ENCODE data around the gene TFEC. TPM values are rescaled to one million over a fixed set of nuclear protein-coding genes. Genes with fewer than 3 reads are reported as not detected.

Gene TFEC
- total and polyA plus RNA-seq, 4 donors, result 0.52 to 5.1 (median 2.4) TPM

GRCh38 chr7:115968171-115968570 lies 62.4 kb downstream of the TFEC start (continued):
- no peak for TF ChIP-seq EGR1 (IDR thresholded peaks at IDR 0.05; ENCODE audit: low read depth in 2 of 2)
- no peak for TF ChIP-seq NR2F2 (IDR thresholded peaks at IDR 0.05)
- TF ChIP-seq MAX (IDR thresholded peaks at IDR 0.05), result no peak
- no peak for TF ChIP-seq ATF3 (IDR thresholded peaks at IDR 0.05)
- TF ChIP-seq JUND (IDR thresholded peaks at IDR 0.05), result no peak
- TF ChIP-seq RXRA (IDR thresholded peaks at IDR 0.05), result no peak
- TF ChIP-seq HNF4A (conservative IDR thresholded peaks at IDR 0.05), result no peak
- TF ChIP-seq FOXA2 (IDR thresholded peaks at IDR 0.05), result no peak

GRCh38 chr7:115965796-115966475 lies 64.6 kb downstream of the TFEC start:
- no peak for DNase-seq (ENCODE audit: low spot score)
- Histone ChIP-seq H3K27ac (ENCODE audit: low read depth in 1 of 2, low read length in 2 of 2) (no peak overlapping the region), H3K27me3 (ENCODE audit: control insufficient read depth in 4 of 4, insufficient read depth in 4 of 4, low read length in 3 of 4) (no peaks in the 10 kb centered on the region), H3K36me3 (ENCODE audit: control insufficient read depth in 4 of 4, insufficient read depth in 3 of 4, low read depth in 1 of 4, low read length in 3 of 4) (no peaks in the 10 kb centered on the region), H3K4me3 (ENCODE audit: low read depth in 1 of 3, low read length in 3 of 3) (no peak overlapping the region), H3K9me3 (ENCODE audit: control insufficient read depth in 4 of 4, low read length in 3 of 4) (no peaks in the 10 kb centered on the region), H3K4me1 (ENCODE audit: control insufficient read depth in 4 of 4, insufficient read depth in 4 of 4, low read length in 3 of 4) (no peaks in the 10 kb centered on the region), H3K9ac (ENCODE audit: low read depth in 1 of 2, low read length in 2 of 2) (no peak overlapping the region)
- WGBS, result 78% methylated on average over 5 of the region's 5 CpGs
- TF ChIP-seq FOXA1 (IDR thresholded peaks at IDR 0.05), result no peak
- no peak for TF ChIP-seq RAD21 (IDR thresholded peaks at IDR 0.05)
- TF ChIP-seq EGR1 (IDR thresholded peaks at IDR 0.05; ENCODE audit: low read depth in 2 of 2), result no peak
- no peak for TF ChIP-seq RXRA (IDR thresholded peaks at IDR 0.05)
- no peak for TF ChIP-seq TAF1 (conservative IDR thresholded peaks at IDR 0.05)
- TF ChIP-seq CTCF (IDR thresholded peaks at IDR 0.05; ENCODE audit: low read depth, low read length, missing input control), result no peak
- no peak for TF ChIP-seq JUND (IDR thresholded peaks at IDR 0.05)
- TF ChIP-seq YY1 (IDR thresholded peaks at IDR 0.05), result no peak
- TF ChIP-seq ATF3 (IDR thresholded peaks at IDR 0.05), result no peak
- no peak for TF ChIP-seq NR2F2 (IDR thresholded peaks at IDR 0.05)

- Histone ChIP-seq H3K36me3 (ENCODE audit: control insufficient read depth in 4 of 4, insufficient read depth in 3 of 4, low read depth in 1 of 4, low read length in 3 of 4) (no peaks in the 10 kb centered on the region), H3K9me3 (ENCODE audit: control insufficient read depth in 4 of 4, low read length in 3 of 4) (no peaks in the 10 kb centered on the region), H3K27ac (ENCODE audit: low read depth in 1 of 2, low read length in 2 of 2) (no peak overlapping the region), H3K4me3 (ENCODE audit: low read depth in 1 of 3, low read length in 3 of 3) (no peak overlapping the region), H3K27me3 (ENCODE audit: control insufficient read depth in 4 of 4, insufficient read depth in 4 of 4, low read length in 3 of 4) (no peaks in the 10 kb centered on the region), H3K9ac (ENCODE audit: low read depth in 1 of 2, low read length in 2 of 2) (no peak overlapping the region), H3K4me1 (ENCODE audit: control insufficient read depth in 4 of 4, insufficient read depth in 4 of 4, low read length in 3 of 4) (no peaks in the 10 kb centered on the region)
- DNase-seq (ENCODE audit: low spot score), result no peak
- 27% methylated on average over 1 of the region's 1 CpG for WGBS
- TF ChIP-seq CTCF (IDR thresholded peaks at IDR 0.05; ENCODE audit: low read depth, low read length, missing input control) (no peak), NR2F2 (IDR thresholded peaks at IDR 0.05) (no peak), RXRA (IDR thresholded peaks at IDR 0.05) (no peak), HNF4A (conservative IDR thresholded peaks at IDR 0.05) (no peak), SP1 (IDR thresholded peaks at IDR 0.05) (no peak), ATF3 (IDR thresholded peaks at IDR 0.05) (no peak), ZBTB33 (IDR thresholded peaks at IDR 0.05) (no peak), JUND (IDR thresholded peaks at IDR 0.05) (no peak), GABPA (IDR thresholded peaks at IDR 0.05 in 1 of 2, conservative IDR thresholded peaks at IDR 0.05 in 1 of 2) (no peak), TAF1 (conservative IDR thresholded peaks at IDR 0.05) (no peak), YY1 (IDR thresholded peaks at IDR 0.05) (no peak), MAX (IDR thresholded peaks at IDR 0.05) (no peak), HNF4G (IDR thresholded peaks at IDR 0.05) (no peak), RAD21 (IDR thresholded peaks at IDR 0.05) (no peak), FOXA2 (IDR thresholded peaks at IDR 0.05) (no peak)
Measured at GRCh38 chr7:115965236-115965635, 65.3 kb downstream of the TFEC start.

All from liver (tissue), 9 donors.